ENCODE data around the gene MYLK. TPM values are rescaled to one million over a fixed set of nuclear protein-coding genes. Genes with fewer than 3 reads are reported as not detected.

Gene MYLK, protein sequence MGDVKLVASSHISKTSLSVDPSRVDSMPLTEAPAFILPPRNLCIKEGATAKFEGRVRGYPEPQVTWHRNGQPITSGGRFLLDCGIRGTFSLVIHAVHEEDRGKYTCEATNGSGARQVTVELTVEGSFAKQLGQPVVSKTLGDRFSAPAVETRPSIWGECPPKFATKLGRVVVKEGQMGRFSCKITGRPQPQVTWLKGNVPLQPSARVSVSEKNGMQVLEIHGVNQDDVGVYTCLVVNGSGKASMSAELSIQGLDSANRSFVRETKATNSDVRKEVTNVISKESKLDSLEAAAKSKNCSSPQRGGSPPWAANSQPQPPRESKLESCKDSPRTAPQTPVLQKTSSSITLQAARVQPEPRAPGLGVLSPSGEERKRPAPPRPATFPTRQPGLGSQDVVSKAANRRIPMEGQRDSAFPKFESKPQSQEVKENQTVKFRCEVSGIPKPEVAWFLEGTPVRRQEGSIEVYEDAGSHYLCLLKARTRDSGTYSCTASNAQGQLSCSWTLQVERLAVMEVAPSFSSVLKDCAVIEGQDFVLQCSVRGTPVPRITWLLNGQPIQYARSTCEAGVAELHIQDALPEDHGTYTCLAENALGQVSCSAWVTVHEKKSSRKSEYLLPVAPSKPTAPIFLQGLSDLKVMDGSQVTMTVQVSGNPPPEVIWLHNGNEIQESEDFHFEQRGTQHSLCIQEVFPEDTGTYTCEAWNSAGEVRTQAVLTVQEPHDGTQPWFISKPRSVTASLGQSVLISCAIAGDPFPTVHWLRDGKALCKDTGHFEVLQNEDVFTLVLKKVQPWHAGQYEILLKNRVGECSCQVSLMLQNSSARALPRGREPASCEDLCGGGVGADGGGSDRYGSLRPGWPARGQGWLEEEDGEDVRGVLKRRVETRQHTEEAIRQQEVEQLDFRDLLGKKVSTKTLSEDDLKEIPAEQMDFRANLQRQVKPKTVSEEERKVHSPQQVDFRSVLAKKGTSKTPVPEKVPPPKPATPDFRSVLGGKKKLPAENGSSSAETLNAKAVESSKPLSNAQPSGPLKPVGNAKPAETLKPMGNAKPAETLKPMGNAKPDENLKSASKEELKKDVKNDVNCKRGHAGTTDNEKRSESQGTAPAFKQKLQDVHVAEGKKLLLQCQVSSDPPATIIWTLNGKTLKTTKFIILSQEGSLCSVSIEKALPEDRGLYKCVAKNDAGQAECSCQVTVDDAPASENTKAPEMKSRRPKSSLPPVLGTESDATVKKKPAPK (N-terminal part only)
- total RNA-seq (2012; rRNA removed) = 484 and 521 TPM in 2 replicates
- 299 and 304 TPM in 2 replicates for polyA plus RNA-seq (2012; rRNA removed)
- 167 and 319 TPM in 2 replicates for polyA plus RNA-seq (2012; cell fraction: cytosol; rRNA removed)
- 217 and 221 TPM in 2 replicates for polyA plus RNA-seq (2012; cell fraction: nucleus; rRNA removed; ENCODE audit: low replicate concordance)
- Bru-seq, nascent RNA = percentile 99 among the genes with signal in this experiment
- percentile 98 among the genes with signal in this experiment for BruChase-seq, experiment 1, labeled RNA remaining after a 6-hour chase
- percentile 99 among the genes with signal in this experiment for BruChase-seq, experiment 2, labeled RNA remaining after a 2-hour chase
- long read RNA-seq, full-length matches to known transcripts = 160 of 626 reads
- long read RNA-seq, partial matches to known transcripts = 350 of 626 reads
- long read RNA-seq, other reads (novel, unspliced or antisense) = 116 of 626 reads

DNA sequence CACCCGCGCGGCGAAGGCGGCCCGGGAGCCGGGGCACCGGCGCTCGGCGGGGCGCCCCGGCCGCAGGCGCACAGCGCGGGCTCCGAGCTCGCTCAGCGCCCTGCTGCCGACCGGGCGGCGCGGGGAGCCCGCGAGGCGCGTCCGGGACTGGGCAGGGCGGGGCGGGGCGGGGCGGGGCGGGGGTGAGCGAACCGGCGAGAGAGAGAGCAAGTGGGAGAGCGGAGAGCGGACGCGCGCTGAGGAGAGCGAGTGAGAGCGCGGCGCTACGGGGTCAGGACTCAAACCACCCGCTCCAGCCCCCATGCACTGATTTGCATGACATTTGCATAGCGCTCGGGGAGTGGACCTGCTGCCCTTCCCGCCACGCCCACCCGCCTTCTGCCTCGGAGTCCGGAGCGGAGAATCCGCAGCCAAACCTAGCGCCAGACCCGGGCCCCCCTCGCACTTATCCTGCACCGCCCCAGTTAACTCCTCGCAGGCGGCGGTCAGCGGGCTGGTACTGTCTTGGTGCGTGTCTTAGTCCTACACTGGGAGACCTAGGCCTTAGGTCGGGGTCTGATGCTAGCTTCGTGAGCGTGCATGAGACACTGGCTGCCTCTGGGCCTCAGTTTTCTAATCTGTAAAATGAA, at the start of gene MYLK:
TSS of gene MYLK (minus strand) at position 130 of the 629 bp plus-strand sequence. CDS start 90,491 bp downstream, outside the sequence.
- 1% methylated on average over 19 of the region's 70 CpGs; no CpG with 5 or more reads in 1 of the 2 experiments for WGBS, 2 experiments (ENCODE audit: extremely low coverage in 2 of 2, insufficient read length in 1 of 2)
- no TSS peak for BruUV-seq (replicated peaks)
- Histone ChIP-seq H3K9me1 (ENCODE audit: insufficient read depth, low read length) (peaks cover 23% of the 10 kb centered on the region), H3K18ac (ENCODE audit: low read depth, low read length) (peak within 1 kb of the TSS; percentile 44), H2AK5ac (ENCODE audit: low read depth, low read length) (peak within 1 kb of the TSS; percentile 84), H3K4ac (ENCODE audit: low read depth, low read length) (peak within 1 kb of the TSS; percentile 80), H2BK5ac (ENCODE audit: low read depth, low read length, poor library complexity, severe bottlenecking) (peak within 1 kb of the TSS; percentile 39), H3K79me1 (ENCODE audit: low read depth in 1 of 2, low read length in 2 of 2) (peaks cover 34 to 46% of the 10 kb centered on the region in 2 experiments), H2AFZ (replicated peaks; ENCODE audit: low read length, poor library complexity) (peak within 1 kb of the TSS; percentile 93), H2BK15ac (ENCODE audit: low read depth, low read length) (peak within 1 kb of the TSS; percentile 60; the same call in 1 of the 3 replicates), H2BK120ac (ENCODE audit: low read depth, low read length) (peak within 1 kb of the TSS; percentile 58), H4K20me1 (ENCODE audit: insufficient read depth, low read length) (peaks cover 17% of the 10 kb centered on the region), H3K27me3 (ENCODE audit: control insufficient read depth, insufficient read depth, low read length) (no peaks in the 10 kb centered on the region), H3K4me1 (ENCODE audit: control insufficient read depth, insufficient read depth, low read length) (peaks cover 15% of the 10 kb centered on the region), H4K5ac (ENCODE audit: low read depth, low read length) (peak within 1 kb of the TSS; percentile 20; the same call in 1 of the 2 replicates), H4K91ac (ENCODE audit: insufficient read depth, low read depth, low read length) (peak within 1 kb of the TSS; percentile 91), H3K4me2 (ENCODE audit: low read depth, low read length) (peak within 1 kb of the TSS; percentile 86), H3K9ac (ENCODE audit: low read depth, low read length) (peak within 1 kb of the TSS; percentile 90), H2BK20ac (ENCODE audit: low read depth, low read length) (peak within 1 kb of the TSS; percentile 10; the same call in 1 of the 2 replicates), H3K36me3 (ENCODE audit: control insufficient read depth, insufficient read depth, low read length) (peaks cover 14% of the 10 kb centered on the region), H3K56ac (ENCODE audit: extremely low read depth, insufficient read depth, low read length) (peak within 1 kb of the TSS; percentile 78), H3K23ac (ENCODE audit: low read depth, low read length) (peak within 1 kb of the TSS; percentile 93), H3K27ac (ENCODE audit: insufficient read depth, low read length) (peak within 1 kb of the TSS; percentile 50), H2AK9ac (replicated peaks; ENCODE audit: low read depth, low read length, poor library complexity) (peak within 1 kb of the TSS; percentile 26), H3K14ac (replicated peaks; ENCODE audit: low read depth, low read length) (peak within 1 kb of the TSS; percentile 97), H4K8ac (ENCODE audit: low read depth in 2 of 2, low read length in 2 of 2) (peak within 1 kb of the TSS; percentile 48 to 81), H3K4me3 (ENCODE audit: insufficient read depth, low read depth, low read length) (peak within 1 kb of the TSS; percentile 63), H3K9me3 (ENCODE audit: control insufficient read depth, insufficient read depth, low read length) (no peaks in the 10 kb centered on the region)
- dilution Hi-C loops (cut with HindIII; ENCODE audit: low sequenced_read_pairs, unreplicated experiment) = no loop called here
- intact Hi-C loops (cut with micrococcal nuclease) = loop anchor here (5.0 kb wide), 3 partner anchors 102 to 157 kb away; no protein-coding TSS in a partner anchor
- in situ Hi-C loops (cut with MboI; ENCODE audit: low sequenced_read_pairs) = no loop called here
- TF ChIP-seq MXI1 (IDR thresholded peaks at IDR 0.05; ENCODE audit: borderline replicate concordance, low read depth, low read length) (peak; percentile 23; the same call in 1 of the 2 replicates), MAZ (IDR thresholded peaks at IDR 0.05; ENCODE audit: borderline replicate concordance, low read depth, low read length) (peak; percentile 84; the same call in 1 of the 2 replicates), NFE2L2 (IDR thresholded peaks at IDR 0.05; ENCODE audit: low read depth, low read length) (no peak)
- ATAC-seq (ENCODE audit: low read depth) (peak; percentile 94), DNase-seq (peak; percentile 95)
- POLR2A ChIA-PET (ENCODE audit: unreplicated experiment) = interaction anchor here (0.6 to 1.5 kb wide), 3 partner anchors 15 to 143 kb away, joined by 3 to 6 read pairs (median 6); no protein-coding TSS in a partner anchor
- CTCF ChIA-PET = no interaction called here

Data from IMR-90 (cell line).